Hindlimb muscle (tissue), 1 donor: ENCODE measurements around the gene PTMA. TPM values are rescaled to one million over a fixed set of nuclear protein-coding genes. Genes with fewer than 3 reads are reported as not detected.

Experiments
- polyA plus RNA-seq: library from polyadenylated mRNA; unstranded; fragments of 120-200 nt; gene quantifications from one replicate; pipeline ENCODE4 v1.2.1, GENCODE V29; 2013; ENCODE audit not compliant: insufficient read length

PTMA gene
- polyA plus RNA-seq, 1 donor: 558 TPM

Other genes starting within 250 kb of the PTMA start
- 613 TPM for gene NCL, start 244.0 kb upstream of the PTMA start, polyA plus RNA-seq
- 0.37 TPM for gene NMUR1, start 178.1 kb upstream of the PTMA start, polyA plus RNA-seq
- not detected for gene TEX44, start 115.7 kb upstream of the PTMA start, polyA plus RNA-seq
- 16.1 TPM for gene PDE6D, start 72.8 kb downstream of the PTMA start, polyA plus RNA-seq
- gene COPS7B, start 77.9 kb downstream of the PTMA start, polyA plus RNA-seq: 39.0 TPM
- gene NPPC, start 217.9 kb downstream of the PTMA start, polyA plus RNA-seq: 3.5 TPM